ENCODE data around the gene SIPA1.

The SIPA1 gene

GRCh38 chr11:65592858-65593517, 44.9 kb upstream of the SIPA1 start:
- Histone ChIP-seq H3K4me3 (no peak overlapping the region), H3K27ac (peak overlapping the region in 1 of 2 donors; percentile 40)
- DNase-seq (ENCODE audit: low spot score) = no peak
- no peak for TF ChIP-seq CTCF (IDR thresholded peaks at IDR 0.05)

DNA sequence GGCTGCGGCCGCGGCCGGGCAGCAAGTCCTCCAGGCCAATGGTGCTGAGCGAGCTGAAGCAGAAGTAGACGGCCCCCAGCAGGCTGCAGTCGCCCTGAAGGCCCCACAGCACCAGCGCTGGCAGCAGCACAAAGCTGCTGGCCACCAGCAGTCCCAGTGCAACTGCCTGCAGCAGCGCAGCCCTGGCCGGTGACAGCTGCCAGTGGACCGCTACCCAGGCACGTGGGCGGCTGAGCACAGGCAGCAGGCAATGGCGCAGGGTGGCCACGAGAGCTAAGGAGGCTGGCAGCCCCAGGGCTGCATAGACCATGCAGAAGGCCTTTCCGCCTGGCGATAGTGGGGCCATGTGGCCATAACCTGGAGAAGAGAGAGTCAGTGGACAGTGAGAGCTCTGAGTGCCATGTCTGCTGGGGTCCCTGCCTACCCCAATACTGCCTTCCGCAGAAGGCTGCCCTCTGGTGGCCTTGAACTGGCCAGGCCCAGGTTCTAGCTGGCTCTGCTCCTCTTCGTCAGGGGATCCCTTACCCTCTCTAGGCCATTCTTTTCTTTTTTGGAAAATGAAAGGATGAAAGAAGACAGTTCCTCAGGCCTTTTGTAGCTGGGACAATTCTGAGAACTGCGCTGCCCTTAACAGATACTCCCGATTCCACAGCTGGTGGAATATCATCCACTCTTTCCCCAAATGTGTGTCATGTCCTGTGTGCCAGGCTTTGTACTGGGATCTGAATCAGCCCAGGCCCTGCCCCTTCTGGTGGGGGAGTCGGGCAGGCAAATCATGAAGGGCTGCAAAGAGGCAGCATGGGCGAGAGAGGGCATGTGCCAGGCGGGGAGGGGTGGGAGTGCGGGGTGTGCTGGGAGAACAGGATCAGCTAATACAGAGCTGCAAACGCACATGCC, 44.1 kb upstream of the SIPA1 start:
- peak; percentile 52 for TF ChIP-seq CTCF (IDR thresholded peaks at IDR 0.05)
- H3K27ac ChIP-seq = peak overlapping the region in 1 of 2 donors; percentile 40
- no peak for DNase-seq (ENCODE audit: low spot score)
- no peak overlapping the region for H3K4me3 ChIP-seq

GRCh38 chr11:65595131-65595530, 42.8 kb upstream of the SIPA1 start:
- DNase-seq (ENCODE audit: low spot score) = no peak
- Histone ChIP-seq H3K27ac (peak overlapping the region in 1 of 2 donors; percentile 7), H3K4me3 (no peak overlapping the region)
- TF ChIP-seq CTCF (IDR thresholded peaks at IDR 0.05) = no peak

- DNase-seq (ENCODE audit: low spot score) = no peak
- H3K27ac ChIP-seq = peak within 1 kb of the TSS in 1 of 2 donors; percentile 7
- no peak within 1 kb of the TSS for H3K4me3 ChIP-seq
- no peak for TF ChIP-seq CTCF (IDR thresholded peaks at IDR 0.05)
Observed at GRCh38 chr11:65595543-65596281, 42.2 kb upstream of the SIPA1 start, which contains the start of gene KCNK7. Gene KCNK7, minus strand, starts transcription at chr11:65595800. Its CDS starts 28 bp downstream, at chr11:65595772.

DNA sequence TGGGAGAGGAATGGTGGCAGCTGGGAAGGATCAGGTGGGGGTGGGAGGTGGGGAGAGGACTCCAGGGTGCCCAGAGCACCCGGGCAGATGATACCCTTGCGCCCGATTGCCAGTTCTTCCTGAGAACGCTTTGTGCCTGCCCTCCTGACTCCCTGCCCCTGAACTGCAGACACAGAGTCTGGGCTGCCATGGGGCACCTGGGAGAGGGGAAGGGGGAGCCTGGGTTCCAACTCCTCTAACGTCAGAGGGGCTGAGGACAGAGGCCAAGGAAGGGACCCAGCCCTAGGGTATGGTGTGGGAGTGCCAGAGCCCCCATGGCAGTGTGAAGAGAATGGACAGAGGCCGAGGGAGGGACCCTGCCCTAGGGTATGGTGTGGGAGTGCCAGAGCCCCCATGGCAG, 41.4 kb upstream of the SIPA1 start:
- no peak for DNase-seq (ENCODE audit: low spot score)
- Histone ChIP-seq H3K4me3 (no peak overlapping the region), H3K27ac (no peak overlapping the region)
- TF ChIP-seq CTCF (IDR thresholded peaks at IDR 0.05) = no peak

GRCh38 chr11:65598258-65598699, 39.6 kb upstream of the SIPA1 start:
- Histone ChIP-seq H3K4me3 (no peak overlapping the region), H3K27ac (no peak overlapping the region)
- no peak for DNase-seq (ENCODE audit: low spot score)
- TF ChIP-seq CTCF (IDR thresholded peaks at IDR 0.05) = no peak

Data from coronary artery (tissue), 2 donors.